Stomach smooth muscle (tissue), 2 donors: ENCODE data around the gene GPATCH2.

Source experiments
- H3K27ac ChIP-seq: one replicate; pipeline ENCODE4 v1.7.0; 2013; ENCODE audit warnings: mild to moderate bottlenecking, low read length, inconsistent platforms
- H3K27me3 ChIP-seq, 2 donors: one replicate each; pipeline ENCODE4 v1.7.0; 2013; ENCODE audit warnings: low read length in 2 of 2; ENCODE audit not compliant: insufficient read depth in 2 of 2, control insufficient read depth in 1 of 2
- H3K36me3 ChIP-seq, 2 donors: one replicate each; pipeline ENCODE4 v1.7.0; 2013; ENCODE audit warnings: low read length in 2 of 2; ENCODE audit not compliant: control insufficient read depth in 2 of 2, insufficient read depth in 2 of 2
- H3K4me1 ChIP-seq: one replicate; pipeline ENCODE4 v1.7.0; 2013; ENCODE audit warnings: low read length; ENCODE audit not compliant: control insufficient read depth, insufficient read depth
- H3K4me3 ChIP-seq, 2 donors: one replicate each; pipeline ENCODE4 v1.7.0; 2013; ENCODE audit warnings: low read length in 2 of 2
- H3K9ac ChIP-seq, 2 donors: one replicate each; pipeline ENCODE4 v1.7.0; 2013; ENCODE audit warnings: low read length in 2 of 2, mild to moderate bottlenecking in 1 of 2
- H3K9me3 ChIP-seq, 2 donors: one replicate each; pipeline ENCODE4 v1.7.0; 2013; ENCODE audit warnings: low read length in 2 of 2; ENCODE audit not compliant: control insufficient read depth in 2 of 2
- donor health status: healthy.
- donor health status: Pancreatic carcinoma.

GPATCH2 gene

DNA sequence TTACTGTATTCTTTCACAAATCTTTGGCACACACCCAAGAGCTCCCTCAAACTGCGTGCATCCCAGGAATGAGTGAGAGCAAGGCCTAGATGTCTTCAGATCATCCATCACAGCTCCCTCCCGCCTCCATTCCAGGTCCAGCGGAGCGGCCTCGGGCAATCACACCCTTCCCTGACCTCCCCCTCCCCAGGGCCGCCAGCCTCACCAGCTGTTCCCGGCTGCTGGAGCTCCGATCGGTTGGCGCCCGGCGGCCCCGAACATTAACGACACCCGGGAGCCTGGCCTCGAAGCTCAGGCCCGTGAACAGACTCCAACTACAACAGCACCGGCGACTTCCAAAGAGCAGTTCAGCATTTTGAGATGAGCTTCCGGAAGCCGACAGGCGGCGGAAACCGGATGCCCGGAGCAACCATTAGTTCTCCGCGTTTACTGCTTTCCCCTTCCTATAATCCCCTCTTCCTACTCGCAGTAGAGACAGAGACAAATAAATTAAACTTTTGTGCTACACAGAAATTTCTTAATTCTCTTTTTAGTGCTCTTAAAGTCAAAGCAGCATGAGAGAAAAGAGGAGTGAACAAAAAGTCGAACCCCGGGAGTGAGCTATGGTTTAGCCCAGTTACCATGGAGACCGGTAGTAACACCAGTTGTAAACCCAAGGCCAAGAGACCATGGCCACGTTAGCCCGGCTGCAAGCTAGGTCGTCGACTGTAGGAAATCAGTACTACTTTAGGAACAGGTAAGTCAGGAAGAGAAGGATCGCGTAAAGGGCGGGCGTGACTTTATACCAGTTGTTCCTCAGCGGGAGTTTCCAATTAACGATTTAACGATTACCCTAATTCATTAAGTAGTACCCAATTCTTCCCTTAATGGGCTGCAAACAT lies at the start of gene GPATCH2, which contains the start of gene SPATA17:
Gene GPATCH2, minus strand, starts transcription at position 380 of the 881 bp plus-strand sequence. Its CDS starts 119 bp downstream, at position 261.
Gene SPATA17, plus strand, starts transcription at position 634 of the 881 bp plus-strand sequence. Its CDS starts 35 bp downstream, at position 669.
- Histone ChIP-seq H3K9ac (peak within 1 kb of the TSS; percentile 72 to 95), H3K36me3 (no peaks in the 10 kb centered on the region), H3K27ac (peak within 1 kb of the TSS; percentile 83), H3K27me3 (no peaks in the 10 kb centered on the region), H3K4me1 (no peaks in the 10 kb centered on the region), H3K9me3 (no peaks in the 10 kb centered on the region), H3K4me3 (peak within 1 kb of the TSS; percentile 79 to 86)

DNA sequence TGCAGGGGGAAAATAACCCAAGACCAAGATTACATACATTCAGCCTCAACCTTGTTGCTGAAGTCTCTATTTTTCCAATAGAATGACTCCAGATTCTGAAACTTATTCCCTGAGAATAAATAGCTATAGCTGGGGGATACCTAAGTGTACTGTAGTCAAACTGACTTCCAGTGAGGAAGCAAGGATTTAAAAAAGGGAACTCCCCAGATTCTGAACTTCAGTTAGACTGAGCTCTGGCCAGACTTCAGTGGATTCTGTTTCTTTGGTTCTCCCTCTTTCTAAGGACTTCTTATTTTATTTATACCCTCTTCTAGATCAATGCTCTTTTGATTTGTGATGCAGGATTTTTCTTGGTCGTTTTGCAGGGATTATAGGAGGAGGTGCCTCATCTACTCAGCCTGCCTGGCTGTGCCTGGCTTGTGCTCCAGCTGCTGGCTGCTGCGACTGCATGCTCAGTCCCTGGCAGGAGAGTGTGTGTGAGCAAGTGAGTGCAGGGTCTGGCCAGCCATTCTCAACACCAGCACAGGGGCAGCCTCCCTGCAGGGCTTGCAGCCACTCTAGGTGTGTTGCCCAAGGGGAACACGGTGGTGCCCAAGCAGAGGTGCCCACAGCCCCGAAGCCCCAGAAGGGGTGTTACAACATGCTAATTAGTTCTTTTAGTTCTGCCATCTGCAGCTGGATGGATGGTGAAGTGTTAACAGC lies 43.3 kb upstream of the GPATCH2 start:
- no peak overlapping the region for H3K4me3 ChIP-seq
- H3K27ac ChIP-seq, result no peak overlapping the region
- H3K4me1 ChIP-seq, result no peaks in the 10 kb centered on the region
- no peaks in the 10 kb centered on the region for H3K9me3 ChIP-seq
- H3K36me3 ChIP-seq, result no peaks in the 10 kb centered on the region
- no peaks in the 10 kb centered on the region for H3K27me3 ChIP-seq
- H3K9ac ChIP-seq, result no peak overlapping the region

DNA sequence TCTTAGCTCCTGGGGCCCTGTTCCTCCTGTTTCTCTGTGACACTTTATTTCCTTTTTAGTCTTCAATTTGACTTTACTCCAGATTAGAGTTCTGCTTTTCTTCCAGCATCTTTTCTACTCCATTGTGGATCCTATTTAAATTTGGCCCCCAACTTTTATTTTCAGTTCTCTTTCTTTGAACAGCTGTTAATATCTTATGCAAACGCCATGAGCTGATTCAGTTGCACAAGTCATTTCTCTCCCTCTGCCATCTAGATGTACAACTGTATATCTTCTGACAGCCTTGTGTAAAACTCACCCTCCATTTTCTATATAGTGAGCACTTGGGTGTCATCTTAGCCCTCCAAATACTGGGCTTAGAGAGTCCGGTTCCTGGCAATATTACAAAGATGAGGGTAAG lies 42.5 kb upstream of the GPATCH2 start:
- Histone ChIP-seq H3K4me1 (no peaks in the 10 kb centered on the region), H3K9me3 (no peaks in the 10 kb centered on the region), H3K27me3 (no peaks in the 10 kb centered on the region), H3K27ac (no peak overlapping the region), H3K36me3 (no peaks in the 10 kb centered on the region), H3K9ac (no peak overlapping the region), H3K4me3 (no peak overlapping the region)

GRCh38 chr1:217668351-217668940 lies 37.6 kb upstream of the GPATCH2 start:
- Histone ChIP-seq H3K4me3 (no peak overlapping the region), H3K9me3 (no peaks in the 10 kb centered on the region), H3K9ac (no peak overlapping the region), H3K27me3 (no peaks in the 10 kb centered on the region), H3K36me3 (no peaks in the 10 kb centered on the region), H3K27ac (no peak overlapping the region), H3K4me1 (no peaks in the 10 kb centered on the region)

DNA sequence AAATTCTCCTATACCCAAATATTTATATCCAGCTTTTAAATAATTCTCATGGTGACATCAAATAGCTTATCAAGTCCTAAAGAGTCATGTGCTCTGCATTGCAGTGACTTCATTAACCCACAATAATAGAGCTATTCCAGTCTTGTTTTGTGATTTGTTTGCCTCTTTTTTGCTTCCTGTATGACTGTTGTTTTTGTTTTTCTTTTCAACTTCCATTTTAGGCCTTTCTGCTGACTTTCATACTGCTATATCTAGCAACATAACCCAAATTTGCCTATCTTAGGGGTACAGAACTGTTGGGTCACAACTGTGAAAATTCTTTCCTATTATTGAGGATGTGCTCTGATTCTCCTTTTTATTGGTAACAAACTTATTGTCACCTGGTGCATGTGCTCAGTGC lies 30.5 kb upstream of the GPATCH2 start:
- Histone ChIP-seq H3K4me1 (peaks cover 2% of the 10 kb centered on the region), H3K9ac (no peak overlapping the region), H3K36me3 (no peaks in the 10 kb centered on the region), H3K9me3 (no peaks in the 10 kb centered on the region), H3K27me3 (no peaks in the 10 kb centered on the region), H3K4me3 (no peak overlapping the region), H3K27ac (no peak overlapping the region)

DNA sequence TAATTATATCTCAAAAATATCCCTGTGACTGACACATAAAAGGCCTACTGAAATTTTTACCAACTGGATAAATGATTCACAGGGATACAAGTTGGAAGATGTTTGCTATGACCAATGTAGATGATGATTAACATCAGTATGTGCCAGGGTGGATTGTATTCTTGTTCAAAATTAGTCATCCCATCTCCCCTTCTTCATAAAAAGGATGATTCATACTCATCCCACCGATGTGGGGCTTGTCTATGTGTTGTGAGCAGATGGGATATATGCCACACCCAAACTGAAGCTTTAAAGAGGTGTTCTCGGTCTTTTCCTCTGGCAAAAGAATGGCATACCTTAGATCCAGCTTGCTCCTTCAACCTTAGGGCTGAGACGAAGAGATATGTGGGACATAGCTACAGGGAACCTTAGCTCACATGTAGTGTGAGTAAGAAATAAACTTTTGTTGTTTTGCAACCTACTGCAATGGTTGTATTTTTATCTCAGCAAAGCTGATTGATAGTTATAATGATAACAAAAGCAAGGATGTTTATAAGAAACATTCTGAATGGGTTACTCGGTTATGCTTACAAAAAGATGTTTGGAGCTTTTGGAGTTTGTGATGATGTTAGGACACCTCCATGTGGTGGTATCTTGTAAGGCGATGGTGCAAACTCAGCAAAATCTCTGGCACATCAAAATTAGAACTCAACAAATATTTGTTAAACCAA lies 29.6 kb upstream of the GPATCH2 start:
- no peaks in the 10 kb centered on the region for H3K27me3 ChIP-seq
- no peaks in the 10 kb centered on the region for H3K36me3 ChIP-seq
- H3K4me1 ChIP-seq, result peaks cover 2% of the 10 kb centered on the region
- no peaks in the 10 kb centered on the region for H3K9me3 ChIP-seq
- H3K27ac ChIP-seq, result no peak overlapping the region
- no peak overlapping the region for H3K4me3 ChIP-seq
- H3K9ac ChIP-seq, result no peak overlapping the region

DNA sequence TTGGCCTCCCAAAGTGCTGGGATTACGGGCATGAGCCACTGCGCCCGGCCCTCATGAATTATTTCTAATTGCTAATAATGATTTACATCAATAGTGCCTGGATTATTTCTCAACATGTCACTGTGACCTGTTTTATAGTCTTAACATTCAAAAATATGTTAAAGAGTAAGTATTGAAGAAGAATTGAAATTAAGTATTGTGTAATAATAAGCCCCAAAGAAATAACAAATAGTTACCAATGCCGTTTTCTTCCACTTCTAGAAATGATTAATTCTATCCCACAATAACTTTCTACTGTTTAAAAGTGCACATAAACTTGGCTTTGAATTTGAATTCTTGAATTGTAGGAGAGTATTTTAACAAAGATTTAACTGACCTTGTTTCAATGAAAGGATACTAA lies 19.8 kb upstream of the GPATCH2 start:
- H3K9ac ChIP-seq, result no peak overlapping the region
- no peaks in the 10 kb centered on the region for H3K9me3 ChIP-seq
- H3K27me3 ChIP-seq, result no peaks in the 10 kb centered on the region
- H3K36me3 ChIP-seq, result no peaks in the 10 kb centered on the region
- no peaks in the 10 kb centered on the region for H3K4me1 ChIP-seq
- no peak overlapping the region for H3K4me3 ChIP-seq
- H3K27ac ChIP-seq, result no peak overlapping the region

DNA sequence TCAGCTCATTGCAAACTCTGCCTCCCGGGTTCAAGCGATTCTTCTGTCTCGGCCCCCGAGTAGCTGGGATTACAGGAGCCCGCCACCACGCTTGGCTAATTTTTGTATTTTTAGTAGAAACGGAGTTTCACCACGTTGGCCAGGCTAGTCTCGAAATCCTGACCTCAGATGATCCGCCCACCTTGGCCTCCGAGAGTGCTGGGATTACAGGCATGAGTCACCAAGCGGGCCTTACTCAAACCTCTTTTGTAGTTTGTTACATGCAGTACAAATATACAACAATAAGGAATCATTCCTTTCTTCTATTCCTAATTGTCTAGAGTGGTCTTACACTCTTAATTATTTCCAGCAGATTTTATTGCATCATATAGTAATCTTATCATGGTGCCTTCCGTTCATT lies 16.9 kb upstream of the GPATCH2 start:
- Histone ChIP-seq H3K4me3 (no peak overlapping the region), H3K27me3 (no peaks in the 10 kb centered on the region), H3K9me3 (no peaks in the 10 kb centered on the region), H3K27ac (no peak overlapping the region), H3K9ac (no peak overlapping the region), H3K4me1 (no peaks in the 10 kb centered on the region), H3K36me3 (no peaks in the 10 kb centered on the region)

- H3K36me3 ChIP-seq, result no peaks in the 10 kb centered on the region
- no peaks in the 10 kb centered on the region for H3K4me1 ChIP-seq
- no peak overlapping the region for H3K9ac ChIP-seq
- H3K27me3 ChIP-seq, result no peaks in the 10 kb centered on the region
- H3K27ac ChIP-seq, result no peak overlapping the region
- no peaks in the 10 kb centered on the region for H3K9me3 ChIP-seq
- no peak overlapping the region for H3K4me3 ChIP-seq
These were observed 11.6 kb upstream of the GPATCH2 start for GRCh38 chr1:217642455-217642854.

DNA sequence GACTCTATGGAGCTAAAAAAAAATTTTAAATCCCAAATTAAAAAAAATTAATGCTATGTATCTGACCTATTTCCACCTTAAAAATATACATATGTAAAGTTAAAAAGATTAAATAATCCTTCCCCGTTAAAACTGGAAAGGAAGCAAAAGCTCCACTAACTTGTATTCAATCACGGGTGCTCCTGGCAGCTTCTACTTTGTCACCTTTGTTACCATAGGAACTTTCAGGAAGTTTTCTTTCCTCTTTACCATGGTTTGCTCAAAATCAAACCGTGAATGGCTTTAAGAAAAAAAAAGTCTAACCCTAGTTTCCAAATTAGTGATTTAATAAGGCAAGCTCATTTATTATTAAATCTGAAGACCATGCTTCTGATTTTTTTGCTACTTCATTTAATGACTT lies 3.5 kb downstream of the GPATCH2 start:
- H3K9ac ChIP-seq, result no peak overlapping the region
- H3K4me1 ChIP-seq, result no peaks in the 10 kb centered on the region

More for the DNA sequence above, 3.5 kb downstream of the GPATCH2 start:
- H3K9me3 ChIP-seq, result no peaks in the 10 kb centered on the region
- H3K4me3 ChIP-seq, result no peak overlapping the region
- H3K36me3 ChIP-seq, result no peaks in the 10 kb centered on the region
- H3K27ac ChIP-seq, result no peak overlapping the region
- H3K27me3 ChIP-seq, result no peaks in the 10 kb centered on the region
